Stomach (tissue), 4 donors: Measurements from ENCODE around the gene UNC5B.

Experiments
- EP300 ChIP-seq: sonication (generic); formaldehyde crosslinking; IDR thresholded peaks from one replicate; pipeline ENCODE4 v1.6.1; 2017; ENCODE audit warnings: antibody characterized with exemption
- POLR2A ChIP-seq, 4 donors: fragments of 450-650 bp; IDR thresholded peaks; one replicate each; pipeline ENCODE4 v1.6.1; 2016; ENCODE audit warnings: antibody characterized with exemption in 4 of 4, control low read depth in 2 of 4, mild to moderate bottlenecking in 1 of 4, moderate library complexity in 1 of 4
- POLR2AphosphoS5 ChIP-seq, 3 donors: sonication (generic); formaldehyde crosslinking; IDR thresholded peaks; one replicate each; pipeline ENCODE4 v1.6.1; 2016; ENCODE audit warnings: antibody characterized with exemption in 3 of 3
- TF ChIP-seq, protein P1 (sequence below), 7 experiments: fragments of 450-650 bp in 4 of 7; fragments of 200-600 bp in 3 of 7; sonication (generic) in 3 of 7; IDR thresholded peaks; one replicate each; pipeline ENCODE4 v1.5.1; 2016 to 2019; ENCODE audit warnings: antibody characterized with exemption in 7 of 7, control low read depth in 2 of 7, mild to moderate bottlenecking in 1 of 7

- TF ChIP-seq, protein P1, sequence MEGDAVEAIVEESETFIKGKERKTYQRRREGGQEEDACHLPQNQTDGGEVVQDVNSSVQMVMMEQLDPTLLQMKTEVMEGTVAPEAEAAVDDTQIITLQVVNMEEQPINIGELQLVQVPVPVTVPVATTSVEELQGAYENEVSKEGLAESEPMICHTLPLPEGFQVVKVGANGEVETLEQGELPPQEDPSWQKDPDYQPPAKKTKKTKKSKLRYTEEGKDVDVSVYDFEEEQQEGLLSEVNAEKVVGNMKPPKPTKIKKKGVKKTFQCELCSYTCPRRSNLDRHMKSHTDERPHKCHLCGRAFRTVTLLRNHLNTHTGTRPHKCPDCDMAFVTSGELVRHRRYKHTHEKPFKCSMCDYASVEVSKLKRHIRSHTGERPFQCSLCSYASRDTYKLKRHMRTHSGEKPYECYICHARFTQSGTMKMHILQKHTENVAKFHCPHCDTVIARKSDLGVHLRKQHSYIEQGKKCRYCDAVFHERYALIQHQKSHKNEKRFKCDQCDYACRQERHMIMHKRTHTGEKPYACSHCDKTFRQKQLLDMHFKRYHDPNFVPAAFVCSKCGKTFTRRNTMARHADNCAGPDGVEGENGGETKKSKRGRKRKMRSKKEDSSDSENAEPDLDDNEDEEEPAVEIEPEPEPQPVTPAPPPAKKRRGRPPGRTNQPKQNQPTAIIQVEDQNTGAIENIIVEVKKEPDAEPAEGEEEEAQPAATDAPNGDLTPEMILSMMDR (IDR thresholded peaks at IDR 0.05): no peak
- TF ChIP-seq POLR2A (IDR thresholded peaks at IDR 0.05): no peak
- TF ChIP-seq EP300: no peak
- no peak for TF ChIP-seq POLR2AphosphoS5 (IDR thresholded peaks at IDR 0.05)
Measured at GRCh38 chr10:71304914-71305313, 92.5 kb downstream of the UNC5B start.
